ENCODE results near the gene ICA1. TPM values are rescaled to one million over a fixed set of nuclear protein-coding genes. Genes with fewer than 3 reads are reported as not detected.
A peak's percentile ranks its signal among the peaks of the same experiment; 100 is the strongest.
"Not testable (repeated sequence)": the region's sequence is repeated elsewhere in the genome, so short reads cannot be mapped to it uniquely, and the experiment has no call there.

ICA1 gene
- total RNA-seq (2014; rRNA removed; shearing (Covaris generic)), result 15.6 and 22.6 TPM in 2 replicates

DNA sequence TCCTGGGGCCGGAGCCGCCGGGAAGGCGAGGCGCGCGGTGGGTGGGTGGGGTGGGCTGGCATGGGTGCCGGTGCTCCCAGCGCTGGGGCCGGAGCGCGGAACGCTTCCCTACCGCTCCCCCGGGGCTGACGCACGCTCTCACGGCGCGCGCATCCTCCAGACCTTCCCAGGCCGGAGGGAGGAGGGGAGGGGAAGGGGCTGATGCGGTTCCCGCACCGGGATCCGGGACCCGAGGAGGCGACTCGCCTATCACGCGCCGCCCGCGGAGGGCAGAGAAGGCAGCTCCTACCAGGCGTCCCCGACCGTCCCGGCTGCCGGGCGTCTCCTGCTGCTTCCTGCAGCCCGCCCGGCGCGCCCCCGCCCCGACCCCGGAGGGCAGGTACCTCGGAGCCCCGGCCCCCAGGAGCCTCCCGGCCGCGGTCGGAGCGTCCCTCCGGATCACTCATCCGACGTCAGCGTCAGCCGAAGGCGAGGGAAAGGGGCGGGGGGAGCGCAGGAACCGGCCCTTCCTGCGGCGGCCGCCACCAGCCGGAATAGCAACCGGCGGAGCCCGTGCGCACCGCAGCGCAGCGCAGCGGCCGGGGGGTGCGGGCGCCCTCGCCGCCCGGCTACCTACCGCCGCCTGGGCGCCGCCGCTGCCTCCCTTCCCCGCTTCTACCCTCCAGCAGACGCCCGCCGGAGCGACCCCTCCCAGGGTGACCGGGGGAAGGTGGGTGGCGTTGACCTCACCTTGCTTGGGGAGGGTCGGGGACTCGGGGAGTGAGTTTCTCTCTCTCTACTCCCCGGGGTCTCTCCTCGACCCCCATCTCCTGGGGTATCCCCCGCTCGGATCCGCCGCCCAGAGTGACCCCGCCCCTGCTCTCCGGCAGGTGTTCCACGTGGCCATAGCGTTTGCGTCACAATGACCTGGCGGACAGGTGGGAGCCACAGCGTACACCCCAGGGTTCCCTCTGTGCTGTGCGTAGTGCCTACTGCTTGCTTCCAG, at the start of gene ICA1:
Gene ICA1 (minus strand): TSS at position 457 of the 985 bp plus-strand sequence. CDS start 26,241 bp downstream, outside the sequence.
- peak; percentile 78 for DNase-seq (ENCODE audit: low spot score)

DNA sequence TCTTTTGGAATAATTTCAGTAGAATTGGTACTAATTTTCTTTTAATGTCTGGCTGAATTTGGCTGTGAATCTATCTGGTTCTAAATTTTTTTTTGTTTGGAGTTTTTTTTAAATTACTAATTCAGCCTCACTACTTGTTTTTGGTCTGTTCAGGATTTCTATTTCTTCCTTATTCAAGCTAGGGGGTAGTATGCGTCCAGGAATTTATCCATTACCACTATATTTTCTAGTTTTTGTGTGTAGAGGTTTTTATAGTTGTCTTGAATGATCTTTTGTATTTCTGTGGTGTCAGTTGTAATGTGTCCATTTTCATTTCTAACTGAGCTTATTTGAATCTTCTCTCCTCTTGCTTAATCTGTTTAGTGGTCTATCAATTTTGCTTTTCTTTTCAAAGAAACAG, 48.9 kb upstream of the ICA1 start:
- no peak for DNase-seq (ENCODE audit: low spot score)

DNA sequence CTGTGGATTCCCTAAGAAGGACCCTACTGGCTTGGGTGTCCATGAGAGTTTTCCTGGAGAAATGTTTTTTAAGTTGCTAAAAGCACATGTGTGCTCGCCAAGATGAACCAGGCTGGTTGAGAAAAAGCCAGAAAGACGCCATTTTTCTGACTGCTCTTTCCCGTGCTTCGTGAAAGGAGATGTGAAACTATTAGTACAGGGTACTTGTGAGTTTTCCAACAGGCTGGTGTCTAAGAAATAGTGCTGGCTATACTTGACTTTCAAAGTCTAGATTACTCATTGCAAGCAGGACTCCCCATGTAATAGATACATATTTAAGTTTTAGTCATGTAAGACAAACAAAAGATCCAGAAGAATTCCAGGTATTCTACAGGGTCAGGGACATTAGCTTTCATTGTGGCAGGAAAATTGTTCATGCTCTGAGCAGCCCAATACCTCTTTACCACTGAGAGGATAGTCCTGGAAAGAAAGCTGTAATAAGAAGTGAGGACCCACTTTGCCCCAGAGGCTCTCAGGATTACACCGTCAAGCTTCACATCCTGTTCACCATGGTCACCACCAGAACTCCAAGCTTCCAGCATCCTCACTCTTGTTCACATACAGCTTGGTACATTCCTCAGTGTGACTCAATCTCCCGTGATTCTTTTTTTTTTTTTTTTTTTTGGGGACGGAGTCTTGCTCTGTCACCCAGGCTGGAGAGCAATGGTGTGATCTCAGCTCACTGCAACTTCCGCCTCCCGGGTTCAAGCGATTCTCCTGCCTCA, 43.8 kb upstream of the ICA1 start:
- DNase-seq (ENCODE audit: low spot score), result no peak

DNA sequence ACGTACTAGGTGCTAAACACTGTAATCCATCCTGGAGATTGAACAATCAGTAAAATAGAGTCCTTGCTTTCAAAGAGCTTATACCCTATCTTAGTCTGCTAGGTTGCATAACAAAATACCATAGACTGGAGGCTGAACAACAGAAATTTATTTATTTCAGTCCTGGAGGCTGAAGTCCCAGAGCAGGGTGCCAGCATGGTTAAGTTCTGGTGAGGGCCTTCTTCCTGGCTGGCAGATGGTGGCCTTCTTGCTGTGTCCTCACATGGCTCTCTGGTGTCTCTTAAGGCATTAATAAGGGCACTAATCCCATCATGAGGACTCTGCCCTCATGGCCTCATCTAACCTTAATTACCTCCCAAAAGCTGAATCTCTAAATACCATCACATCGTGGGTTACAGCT, 43.1 kb upstream of the ICA1 start:
- no peak for DNase-seq (ENCODE audit: low spot score)

- DNase-seq (ENCODE audit: low spot score), result no peak
Observed at GRCh38 chr7:8303904-8304528, 42.0 kb upstream of the ICA1 start.

DNA sequence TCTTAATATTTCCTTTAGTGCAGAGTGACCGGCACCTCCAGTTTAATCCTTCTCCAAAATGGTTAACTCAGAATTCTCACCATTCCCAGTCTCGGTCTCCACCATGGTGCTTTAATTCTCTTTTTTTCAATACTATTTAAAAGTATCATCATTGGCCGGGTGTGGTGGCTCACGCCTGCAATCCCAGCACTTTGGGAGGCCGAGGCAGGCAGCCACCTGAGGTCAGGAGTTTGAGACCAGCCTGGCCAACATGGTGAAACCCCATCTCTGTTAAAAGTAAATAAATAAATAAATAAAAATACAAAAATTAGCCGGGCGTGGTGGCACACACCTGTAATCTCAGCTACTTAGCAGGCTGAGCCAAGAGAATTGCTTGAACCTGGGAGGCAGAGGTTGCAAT, 35.1 kb upstream of the ICA1 start:
- DNase-seq (ENCODE audit: low spot score), result not testable (repeated sequence)

- no peak for DNase-seq (ENCODE audit: low spot score)
Observed at GRCh38 chr7:8296362-8296659, 34.3 kb upstream of the ICA1 start.

DNA sequence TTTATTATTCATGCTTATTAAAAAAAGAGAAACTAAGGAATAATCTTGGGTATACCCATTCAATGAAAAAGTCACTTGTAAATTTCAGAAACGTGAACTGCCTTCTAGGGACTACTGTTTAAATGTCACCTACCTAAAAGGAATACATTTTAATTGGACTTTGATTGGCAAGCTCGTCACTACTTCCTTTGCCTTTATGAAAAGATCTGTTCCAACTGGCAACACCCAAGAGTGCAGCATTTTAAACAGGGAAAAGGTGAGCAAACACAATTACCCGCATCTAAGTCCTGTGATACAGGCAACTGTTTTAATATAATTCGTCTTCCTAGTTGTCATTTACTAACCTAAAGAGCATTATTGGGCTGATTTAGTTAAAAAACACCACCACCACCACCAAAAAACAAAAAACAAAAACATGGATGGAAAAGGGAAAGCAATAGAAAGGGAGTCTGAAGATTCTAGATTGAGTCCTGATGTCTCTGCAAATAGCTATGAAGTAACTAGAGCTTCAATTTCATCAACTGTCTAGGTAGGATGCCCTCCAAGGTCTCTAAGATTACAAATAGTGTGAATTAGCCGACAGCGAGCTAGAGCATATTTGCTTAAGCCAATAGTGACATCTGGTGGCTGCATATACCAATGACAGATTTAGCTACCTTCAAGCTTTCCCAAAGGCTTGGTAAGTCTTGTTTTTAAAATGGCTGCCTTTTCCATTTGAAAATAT, 33.8 kb upstream of the ICA1 start:
- DNase-seq (ENCODE audit: low spot score), result peak; percentile 87

GRCh38 chr7:8291397-8292141, 29.6 kb upstream of the ICA1 start:
- no peak for DNase-seq (ENCODE audit: low spot score)

DNA sequence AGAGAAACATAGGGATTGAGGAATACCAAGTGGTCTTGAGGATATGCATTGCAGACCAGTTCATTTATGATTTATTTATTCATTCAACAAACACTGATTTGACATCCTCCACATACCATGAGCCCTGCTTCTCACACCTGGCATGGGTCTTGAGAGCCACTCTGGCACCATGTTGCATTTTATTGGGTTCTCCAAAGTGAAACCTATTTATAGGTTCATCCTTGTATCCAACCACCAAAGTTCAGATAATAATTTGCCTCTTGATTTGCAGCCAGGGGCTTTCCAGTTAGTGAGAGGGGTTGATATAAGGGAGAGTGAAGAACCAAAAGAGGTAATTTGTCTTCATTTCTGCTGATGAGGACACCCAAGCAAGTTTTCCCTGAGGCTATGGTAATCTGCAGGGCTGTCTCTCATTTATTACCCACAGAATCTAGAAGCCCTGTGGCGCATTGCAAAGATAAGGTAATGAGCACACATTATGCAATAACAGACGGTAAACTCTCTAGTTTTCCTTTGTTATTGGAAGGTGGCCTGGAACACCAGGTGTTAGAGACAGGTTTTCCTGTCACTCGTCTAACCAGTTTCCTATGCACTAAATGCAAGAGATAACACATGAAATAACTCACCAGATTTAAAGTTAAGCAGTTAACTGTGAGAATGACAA, 28.8 kb upstream of the ICA1 start:
- peak; percentile 61 for DNase-seq (ENCODE audit: low spot score)

DNA sequence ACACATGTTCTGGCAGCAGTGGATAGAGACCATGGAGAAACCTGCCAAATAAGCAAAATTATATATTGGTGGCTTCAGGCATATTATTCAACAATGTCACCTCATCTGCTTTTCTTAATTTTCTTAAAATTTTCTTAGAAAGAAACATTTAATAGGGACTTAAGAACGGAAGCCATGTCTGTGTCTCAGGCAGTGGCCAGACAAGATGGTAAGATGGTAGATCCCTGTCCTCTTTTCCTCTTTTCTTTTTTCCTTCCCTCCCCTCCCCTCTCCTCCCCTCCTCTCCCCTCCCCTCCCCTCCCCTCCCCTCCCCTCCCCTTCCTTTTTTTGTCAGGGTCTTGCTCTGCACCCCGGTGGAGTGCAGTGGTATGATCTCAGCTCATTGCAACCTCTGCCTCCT, 24.2 kb upstream of the ICA1 start:
- no peak for DNase-seq (ENCODE audit: low spot score)

DNA sequence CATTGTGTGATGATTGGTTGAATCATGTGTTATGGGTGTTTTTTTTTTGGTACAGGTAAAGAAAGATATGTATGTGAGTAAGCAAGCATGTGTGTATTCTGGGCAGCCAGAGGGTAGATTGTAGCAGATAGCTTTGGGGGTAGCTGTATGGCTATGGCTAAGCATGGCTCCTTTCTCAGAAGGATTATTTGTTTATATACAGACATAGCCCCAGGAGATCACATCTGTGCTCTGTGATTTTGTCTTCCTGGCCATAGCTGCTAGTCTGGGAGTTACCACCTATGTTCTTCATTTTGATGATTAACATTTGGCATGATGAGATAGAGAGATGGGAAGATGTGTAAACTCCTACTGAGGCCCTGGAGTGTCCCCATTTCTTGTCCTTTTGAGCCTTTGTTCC, 23.2 kb upstream of the ICA1 start:
- no peak for DNase-seq (ENCODE audit: low spot score)

GRCh38 chr7:8284606-8285005, 22.6 kb upstream of the ICA1 start:
- peak; percentile 32 for DNase-seq (ENCODE audit: low spot score)

DNA sequence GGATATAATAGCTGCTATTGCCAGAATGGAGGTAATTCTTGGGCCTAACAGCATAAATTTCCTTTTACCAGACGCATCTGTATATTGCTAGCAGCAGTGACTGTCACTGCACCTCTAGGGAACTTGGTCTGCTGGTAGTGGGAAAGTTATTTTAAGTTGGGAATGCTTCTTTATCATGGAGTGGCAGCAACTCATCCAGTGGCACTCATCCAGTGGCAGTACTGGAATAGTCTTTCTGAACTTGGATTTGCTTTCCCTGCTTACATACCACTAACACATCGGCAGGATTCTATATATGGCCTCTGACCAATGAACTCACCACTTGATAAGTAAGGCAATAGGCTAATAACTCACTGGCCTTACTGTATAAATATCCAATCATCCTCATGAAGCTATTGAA, 22.0 kb upstream of the ICA1 start:
- DNase-seq (ENCODE audit: low spot score), result no peak

GRCh38 chr7:8282871-8283270, 20.9 kb upstream of the ICA1 start:
- DNase-seq (ENCODE audit: low spot score), result no peak

DNA sequence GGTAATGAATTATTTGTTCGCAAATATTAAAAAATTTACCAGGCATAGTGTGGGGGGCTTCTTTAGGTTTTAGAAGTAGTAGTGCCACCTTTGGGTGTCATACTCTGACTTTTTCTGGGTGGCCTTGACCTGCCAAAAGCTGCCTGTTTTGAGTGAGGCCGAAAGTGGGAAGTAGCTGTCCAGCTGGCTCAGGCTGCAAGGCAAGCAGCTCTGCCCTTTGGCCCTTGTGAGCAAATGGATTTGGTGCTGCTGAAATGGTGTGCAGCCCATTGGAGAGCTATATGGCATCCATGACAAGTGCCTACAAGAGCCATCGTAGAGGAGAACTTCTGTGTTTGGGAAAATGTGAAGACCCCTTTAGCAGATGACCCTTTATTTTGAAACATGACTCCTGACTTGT, 20.2 kb upstream of the ICA1 start:
- DNase-seq (ENCODE audit: low spot score), result no peak

- DNase-seq (ENCODE audit: low spot score), result no peak
Observed at GRCh38 chr7:8278183-8278582, 16.2 kb upstream of the ICA1 start.

- peak; percentile 62 for DNase-seq (ENCODE audit: low spot score)
Observed at GRCh38 chr7:8277394-8277982, 15.5 kb upstream of the ICA1 start.

DNA sequence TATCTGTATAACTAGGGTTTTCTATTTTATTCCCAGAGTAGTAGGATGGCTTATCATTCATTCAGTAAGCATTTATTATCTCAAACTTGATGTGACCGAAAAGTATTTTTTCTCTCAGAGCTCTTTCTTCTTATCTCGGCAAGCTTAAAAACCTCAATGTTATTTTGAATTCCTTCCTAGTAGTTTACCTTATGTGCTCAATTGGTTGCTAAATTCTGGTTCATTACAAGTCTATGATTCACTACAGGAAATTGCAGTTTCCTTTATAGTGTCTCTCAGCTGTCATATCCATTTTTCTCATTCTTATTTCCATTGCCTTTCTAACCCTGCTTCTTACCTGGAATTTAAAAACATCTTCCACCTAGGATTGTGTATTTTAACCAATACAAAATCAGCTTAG, 12.6 kb upstream of the ICA1 start:
- no peak for DNase-seq (ENCODE audit: low spot score)

GRCh38 chr7:8271960-8272359, 10.0 kb upstream of the ICA1 start:
- DNase-seq (ENCODE audit: low spot score), result no peak

Measured in HT-29 (cell line).